Lower leg skin (tissue), 3 donors: ENCODE results near the gene SPC24.

Source experiments
- POLR2A ChIP-seq, 2 donors: fragments of 450-650 bp; IDR thresholded peaks; one replicate each; pipeline ENCODE4 v1.6.1; 2016 to 2017; ENCODE audit warnings: antibody characterized with exemption in 2 of 2, mild to moderate bottlenecking in 1 of 2, moderate library complexity in 1 of 2
- TF ChIP-seq, protein P1 (sequence below), 3 donors: fragments of 450-650 bp; IDR thresholded peaks; one replicate each; pipeline ENCODE4 v1.5.1; 2016; ENCODE audit warnings: antibody characterized with exemption in 3 of 3, mild to moderate bottlenecking in 3 of 3, moderate library complexity in 2 of 3

DNA sequence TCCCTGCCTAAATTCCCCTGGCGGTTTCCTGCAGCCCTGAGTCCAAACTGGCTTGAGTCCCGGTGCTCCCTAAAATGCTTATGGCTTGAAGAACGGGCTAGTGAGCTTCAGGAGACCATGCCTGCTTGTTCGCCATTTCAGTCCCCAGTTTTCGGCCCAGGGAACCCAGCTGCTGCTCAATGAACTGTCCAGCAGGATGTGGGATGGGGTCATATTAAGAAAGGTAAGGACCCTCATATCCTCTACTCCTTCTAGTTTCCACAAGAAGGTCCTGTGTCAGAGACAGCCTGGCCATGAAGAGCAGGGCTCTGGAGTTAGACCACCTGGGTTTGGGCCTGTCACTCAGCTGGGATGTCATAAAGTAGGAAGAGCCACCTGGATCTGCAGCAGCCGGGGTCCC lies 17.0 kb upstream of the SPC24 start:
- TF ChIP-seq, protein P1, sequence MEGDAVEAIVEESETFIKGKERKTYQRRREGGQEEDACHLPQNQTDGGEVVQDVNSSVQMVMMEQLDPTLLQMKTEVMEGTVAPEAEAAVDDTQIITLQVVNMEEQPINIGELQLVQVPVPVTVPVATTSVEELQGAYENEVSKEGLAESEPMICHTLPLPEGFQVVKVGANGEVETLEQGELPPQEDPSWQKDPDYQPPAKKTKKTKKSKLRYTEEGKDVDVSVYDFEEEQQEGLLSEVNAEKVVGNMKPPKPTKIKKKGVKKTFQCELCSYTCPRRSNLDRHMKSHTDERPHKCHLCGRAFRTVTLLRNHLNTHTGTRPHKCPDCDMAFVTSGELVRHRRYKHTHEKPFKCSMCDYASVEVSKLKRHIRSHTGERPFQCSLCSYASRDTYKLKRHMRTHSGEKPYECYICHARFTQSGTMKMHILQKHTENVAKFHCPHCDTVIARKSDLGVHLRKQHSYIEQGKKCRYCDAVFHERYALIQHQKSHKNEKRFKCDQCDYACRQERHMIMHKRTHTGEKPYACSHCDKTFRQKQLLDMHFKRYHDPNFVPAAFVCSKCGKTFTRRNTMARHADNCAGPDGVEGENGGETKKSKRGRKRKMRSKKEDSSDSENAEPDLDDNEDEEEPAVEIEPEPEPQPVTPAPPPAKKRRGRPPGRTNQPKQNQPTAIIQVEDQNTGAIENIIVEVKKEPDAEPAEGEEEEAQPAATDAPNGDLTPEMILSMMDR (IDR thresholded peaks at IDR 0.05) = no peak
- TF ChIP-seq POLR2A (IDR thresholded peaks at IDR 0.05) = no peak
